Dedifferentiated amniotic fluid mesenchymal stem cell (primary cell): ENCODE measurements around the gene LSM3.

ENCODE experiments used
- DNase-seq: peaks from one replicate; pipeline ENCODE4 v3.0.0-alpha.2; 2016; ENCODE audit errors: extremely low spot score

LSM3 gene

DNA sequence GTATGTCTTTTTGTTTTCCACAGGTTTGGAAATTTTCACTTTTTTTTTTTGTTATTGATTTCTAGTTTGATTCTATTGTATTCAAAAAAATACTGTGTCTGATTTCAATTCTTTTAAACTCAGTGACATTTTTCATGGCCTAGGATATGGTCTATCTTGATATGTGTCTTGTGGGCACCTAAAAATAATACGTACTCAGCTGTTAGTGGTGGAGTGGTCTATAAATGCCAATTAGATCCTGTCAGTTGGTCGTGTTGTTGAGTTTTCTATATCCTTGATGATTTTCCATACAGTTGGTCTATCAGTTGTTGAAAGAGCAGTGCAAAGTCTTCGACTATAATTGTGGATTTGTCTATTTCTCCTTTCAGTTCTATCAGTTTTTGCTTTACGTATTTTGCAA, 61.7 kb downstream of the LSM3 start:
- no peak for DNase-seq

GRCh38 chr3:14241716-14242115, 63.1 kb downstream of the LSM3 start:
- no peak for DNase-seq

DNA sequence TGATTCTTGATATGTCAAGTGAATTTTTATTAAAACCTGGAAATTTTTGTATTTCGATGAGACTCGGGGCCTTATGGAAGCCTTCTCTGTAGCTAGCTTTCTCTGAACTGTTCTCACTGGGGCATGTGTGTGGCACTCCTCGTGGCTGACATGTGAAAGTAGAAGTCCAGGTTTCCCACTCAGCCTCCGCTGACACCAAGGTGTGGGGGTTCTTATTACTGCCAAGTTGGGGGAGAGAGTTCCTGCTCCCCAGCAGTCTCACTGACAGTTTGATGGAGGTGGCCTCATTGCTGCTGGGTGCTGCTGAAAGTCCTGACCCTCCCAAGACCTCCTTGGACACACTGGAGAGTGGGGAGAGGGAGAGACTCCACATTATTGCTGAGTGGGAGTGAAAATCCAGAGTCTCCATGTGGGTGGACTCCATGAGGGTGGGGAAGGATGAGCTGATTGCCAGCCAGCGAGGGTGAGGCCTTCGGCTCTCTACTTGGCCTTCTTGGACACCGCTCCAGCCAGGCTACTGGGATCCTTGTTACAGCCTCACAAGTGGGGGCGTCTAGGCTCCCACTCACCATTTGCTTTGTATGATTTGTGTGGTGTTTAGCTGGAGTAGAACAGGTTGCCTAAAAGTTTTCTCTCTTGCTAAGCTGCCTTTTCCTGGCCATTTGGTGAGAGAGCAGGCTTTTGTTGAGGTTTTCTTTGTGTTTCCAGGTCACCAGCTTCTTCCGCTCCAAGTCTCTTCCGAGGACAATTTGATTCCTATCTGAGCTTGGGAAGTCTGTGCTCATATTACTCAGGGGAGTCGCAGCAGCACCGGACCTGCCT, 64.1 kb downstream of the LSM3 start:
- no peak for DNase-seq

DNA sequence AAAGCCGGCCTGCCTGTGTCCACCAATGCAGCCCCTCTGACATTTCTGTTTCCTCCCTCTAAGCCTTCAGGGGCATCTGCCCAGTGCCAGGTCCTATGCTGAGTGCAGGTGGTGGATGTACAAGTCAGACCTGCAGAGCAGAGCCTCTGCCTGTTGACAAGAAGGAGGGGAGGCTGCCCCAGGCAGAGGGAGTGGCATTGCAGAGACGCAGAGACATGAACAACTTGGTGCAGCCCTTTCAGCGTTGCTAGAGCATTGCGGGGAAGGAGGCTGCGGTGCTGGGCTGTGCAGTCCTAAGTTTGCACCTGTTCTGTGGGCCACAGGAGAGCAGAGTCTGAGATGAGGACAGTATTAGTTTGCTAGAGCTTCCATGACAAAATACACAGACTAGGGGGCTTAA, 65.2 kb downstream of the LSM3 start:
- DNase-seq: no peak

- no peak for DNase-seq
Observed at GRCh38 chr3:14244521-14245247, 66.1 kb downstream of the LSM3 start.

DNA sequence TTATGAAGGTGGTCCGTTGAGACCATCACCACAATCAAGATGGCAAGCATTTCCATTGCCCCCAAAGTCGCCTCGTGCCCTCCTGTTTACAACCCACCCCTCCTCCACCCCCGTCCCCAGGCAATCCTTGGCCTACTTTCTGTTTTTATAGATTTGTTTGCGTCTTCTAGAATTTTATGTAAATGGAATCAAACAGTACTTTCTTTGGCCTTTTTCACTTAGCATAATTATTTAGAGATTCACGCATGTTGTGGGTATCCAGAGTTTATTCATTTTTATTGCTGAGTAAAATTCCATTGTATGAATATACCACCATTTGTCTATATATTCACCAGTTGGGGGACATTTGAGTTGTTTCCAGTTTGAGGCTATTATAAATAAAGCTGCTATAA, 66.6 kb downstream of the LSM3 start:
- no peak for DNase-seq

- no peak for DNase-seq
Observed at GRCh38 chr3:14245822-14246221, 67.2 kb downstream of the LSM3 start.

DNA sequence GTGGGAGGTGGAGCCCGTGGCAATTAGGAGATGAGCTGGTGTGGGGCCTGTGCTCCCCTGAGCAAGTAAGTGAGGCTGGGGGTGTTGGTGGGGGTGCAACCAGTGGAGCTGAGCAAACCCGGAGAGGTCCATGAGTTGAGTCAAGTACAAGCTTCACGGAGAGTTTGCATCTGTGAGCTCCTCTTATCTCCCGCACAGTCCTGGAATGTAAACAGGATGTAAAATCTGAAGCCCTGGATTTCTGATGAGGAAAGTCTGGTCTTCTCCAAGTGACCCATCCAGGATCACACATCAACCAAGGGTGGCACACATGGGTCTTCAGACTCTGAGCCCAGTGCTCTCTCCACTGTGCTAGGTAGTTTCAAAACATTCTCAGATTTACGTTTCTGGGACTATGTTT, 67.8 kb downstream of the LSM3 start:
- DNase-seq: no peak

DNA sequence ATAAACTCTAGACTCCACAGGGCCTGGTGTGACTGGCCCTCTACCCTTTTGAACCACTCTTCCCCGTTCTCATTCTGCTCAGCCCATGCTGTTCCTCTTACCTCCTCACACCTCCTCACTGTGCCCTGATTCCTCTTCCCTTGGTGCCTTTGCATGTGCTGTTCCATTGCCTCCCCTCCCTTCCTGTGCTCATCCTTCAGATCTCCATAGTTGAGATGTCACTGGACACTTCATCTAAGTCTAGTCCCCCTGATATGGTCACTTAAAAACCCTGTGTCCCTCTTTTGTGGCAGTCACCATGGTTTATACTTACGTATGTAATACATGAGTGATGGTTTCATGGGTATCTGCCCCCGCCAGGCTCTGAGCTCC, 69.8 kb downstream of the LSM3 start:
- DNase-seq: no peak

DNA sequence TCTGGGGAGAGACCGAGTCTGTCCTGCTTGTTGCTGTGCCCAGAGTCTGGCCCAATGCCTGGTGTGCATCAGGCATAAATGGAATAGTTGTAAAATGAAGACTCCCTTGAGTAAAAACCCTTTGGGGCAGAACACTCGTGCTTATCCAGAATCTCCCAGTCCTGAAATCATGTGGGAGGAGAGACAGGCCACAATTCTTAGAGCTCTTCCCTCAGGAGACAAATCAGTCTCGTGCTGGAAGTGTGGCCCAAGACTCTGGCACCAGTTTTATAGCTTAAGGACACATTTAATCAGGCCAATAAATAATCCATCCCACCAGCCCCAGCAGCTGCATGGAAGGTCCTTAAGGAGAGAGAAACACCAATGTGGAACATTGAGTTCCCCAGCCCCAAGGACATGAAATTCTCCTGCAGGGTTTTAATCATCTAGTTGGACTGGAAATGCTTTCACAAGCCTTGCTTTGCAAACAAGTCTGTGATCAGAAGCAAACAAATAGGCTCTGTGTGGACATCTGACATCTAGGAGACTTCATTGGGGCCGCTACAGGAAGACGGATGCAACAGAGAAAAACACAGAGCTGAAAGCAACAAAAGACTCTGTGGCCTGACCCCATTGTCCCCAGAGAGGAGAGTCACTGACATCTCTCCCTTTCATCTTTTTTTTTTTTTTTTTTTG, 70.4 kb downstream of the LSM3 start:
- DNase-seq: no peak
